Measurements from ENCODE around the gene TIE1. TPM values are rescaled to one million over a fixed set of nuclear protein-coding genes. Genes with fewer than 3 reads are reported as not detected.

TIE1 gene
- total RNA-seq, 1 experiment from 2014 or later = 0.84 TPM

- no peak for DNase-seq (ENCODE audit: low read depth)
Measured at GRCh38 chr1:43338001-43338400, 37.2 kb downstream of the TIE1 start.

GRCh38 chr1:43339584-43340232 lies 38.9 kb downstream of the TIE1 start:
- DNase-seq (ENCODE audit: low read depth) = no peak

GRCh38 chr1:43340559-43340958 lies 39.8 kb downstream of the TIE1 start:
- DNase-seq (ENCODE audit: low read depth) = no peak

DNA sequence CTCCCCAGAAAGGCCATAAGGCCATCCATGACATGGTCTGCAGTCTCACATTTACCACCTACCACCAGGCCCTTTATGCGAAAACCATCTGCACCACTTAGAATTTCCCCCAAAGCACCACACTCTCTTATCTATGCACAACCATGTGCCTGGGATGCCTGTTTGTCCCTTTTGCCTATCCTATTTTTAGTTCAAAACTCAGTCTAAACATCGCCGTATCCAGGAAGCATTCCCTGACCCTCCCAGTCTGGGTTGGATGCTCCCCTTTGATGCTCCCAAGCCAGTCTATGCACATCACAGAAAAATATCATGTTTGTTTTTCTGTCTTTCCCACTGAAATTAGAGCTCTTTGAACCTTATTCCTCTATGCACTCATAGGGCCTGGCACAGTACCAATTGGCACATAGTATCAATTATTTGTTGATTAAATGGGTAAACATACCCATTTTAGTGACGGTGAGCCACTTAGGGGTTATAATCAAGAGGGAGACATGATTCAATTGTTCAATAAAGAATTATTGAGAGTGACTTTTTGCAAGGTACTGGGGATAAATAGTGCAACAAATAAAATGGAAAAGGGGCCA lies 43.6 kb downstream of the TIE1 start:
- DNase-seq (ENCODE audit: low read depth) = no peak

GRCh38 chr1:43345120-43345519 lies 44.3 kb downstream of the TIE1 start:
- no peak for DNase-seq (ENCODE audit: low read depth)

GRCh38 chr1:43346636-43347035 lies 45.9 kb downstream of the TIE1 start:
- DNase-seq (ENCODE audit: low read depth) = no peak

DNA sequence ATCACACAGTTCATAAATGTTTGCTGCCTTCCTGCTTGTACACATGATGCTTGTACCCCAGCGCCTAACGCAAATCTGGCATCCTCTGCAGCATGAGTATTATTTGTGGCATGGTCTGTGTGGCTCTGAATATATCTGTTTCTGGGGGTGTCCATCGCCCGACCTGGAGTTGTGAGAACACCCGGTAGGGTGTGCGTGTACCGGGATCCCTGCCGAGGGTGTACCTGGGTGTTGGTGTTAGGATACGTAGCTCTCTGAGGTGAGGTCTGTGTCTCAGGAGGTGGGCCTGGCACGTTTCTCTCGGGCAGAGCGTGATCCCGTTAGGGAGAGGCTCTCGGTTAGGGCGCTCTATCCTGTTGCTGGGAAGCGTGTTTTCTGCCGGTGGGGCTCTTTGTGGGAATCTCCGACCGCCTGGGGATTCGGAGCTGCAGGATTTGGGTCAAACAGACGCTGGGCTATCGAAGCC lies 47.6 kb downstream of the TIE1 start:
- DNase-seq (ENCODE audit: low read depth) = peak; percentile 18

DNA sequence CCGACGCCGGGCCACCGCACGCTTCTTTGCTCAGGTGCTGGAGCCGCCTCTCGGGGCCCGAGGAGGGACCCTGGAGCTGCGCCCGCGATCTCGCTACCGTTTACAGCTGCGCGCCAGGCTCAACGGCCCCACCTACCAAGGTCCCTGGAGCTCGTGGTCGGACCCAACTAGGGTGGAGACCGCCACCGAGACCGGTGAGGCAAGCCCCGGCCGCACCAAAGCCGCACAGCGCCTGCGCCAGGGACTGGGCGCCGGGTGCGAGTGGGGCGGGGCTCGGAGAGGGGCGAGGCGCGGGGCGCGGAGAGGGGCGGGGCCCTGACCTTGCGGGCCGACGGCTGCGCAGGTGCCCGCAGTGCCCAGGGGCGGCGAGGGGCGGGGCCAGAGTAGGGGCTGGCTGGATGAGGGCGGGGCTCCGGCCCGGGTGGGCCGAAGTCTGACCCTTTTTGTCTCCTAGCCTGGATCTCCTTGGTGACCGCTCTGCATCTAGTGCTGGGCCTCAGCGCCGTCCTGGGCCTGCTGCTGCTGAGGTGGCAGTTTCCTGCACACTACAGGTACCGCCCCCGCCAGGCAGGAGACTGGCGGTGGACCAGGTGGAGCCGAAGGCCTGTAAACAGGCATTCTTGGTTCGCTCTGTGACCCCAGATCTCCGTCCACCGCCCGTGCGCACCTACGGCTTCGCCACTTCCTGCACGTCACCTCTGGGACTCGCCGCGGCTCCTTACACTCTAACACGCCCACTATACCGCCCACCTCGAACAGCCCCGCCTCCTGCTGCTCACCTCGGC lies 48.2 kb downstream of the TIE1 start:
- peak; percentile 56 for DNase-seq (ENCODE audit: low read depth)

- DNase-seq (ENCODE audit: low read depth) = peak; percentile 60
Measured at GRCh38 chr1:43349594-43350306, 49.0 kb downstream of the TIE1 start.

GRCh38 chr1:43350976-43351375 lies 50.2 kb downstream of the TIE1 start:
- no peak for DNase-seq (ENCODE audit: low read depth)

DNA sequence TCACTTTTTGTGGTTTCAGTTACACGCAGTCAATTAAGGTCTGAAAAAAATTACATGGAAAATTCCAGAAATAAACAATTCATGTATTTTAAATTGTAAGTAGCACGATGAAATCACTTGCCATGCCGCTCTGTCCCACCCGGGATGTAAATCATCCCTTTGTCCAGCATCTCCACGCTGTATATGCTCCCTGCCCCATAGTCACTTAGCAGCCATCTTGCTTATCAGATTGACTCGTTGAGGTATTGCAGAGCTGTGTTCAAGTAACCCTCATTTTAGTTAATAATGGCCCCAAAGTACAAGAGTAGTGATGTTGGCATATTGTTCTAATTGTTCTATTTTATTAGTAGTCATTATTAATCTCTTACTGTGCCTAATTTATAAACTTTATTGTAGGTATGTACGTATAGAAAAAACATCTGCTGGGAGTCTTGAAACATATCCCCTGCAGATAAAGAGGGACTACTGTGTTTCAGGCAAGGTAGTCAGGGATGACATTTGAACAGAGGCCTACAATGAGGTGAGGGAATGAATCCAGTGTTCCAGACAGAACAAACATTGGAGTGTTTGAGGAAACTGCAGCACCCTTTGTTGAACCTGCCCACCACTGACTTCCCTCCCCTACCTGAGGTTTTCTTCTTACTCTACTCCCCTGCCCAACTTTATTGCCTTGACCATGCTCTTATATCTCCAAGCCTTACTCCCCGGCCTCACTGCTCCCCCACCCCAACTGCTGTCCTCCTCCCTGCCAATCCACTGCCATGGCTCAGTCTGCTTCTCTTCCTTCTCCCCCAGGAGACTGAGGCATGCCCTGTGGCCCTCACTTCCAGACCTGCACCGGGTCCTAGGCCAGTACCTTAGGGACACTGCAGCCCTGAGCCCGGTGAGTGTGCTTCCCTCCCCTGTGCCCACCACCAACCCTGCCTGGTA lies 50.9 kb downstream of the TIE1 start:
- DNase-seq (ENCODE audit: low read depth) = no peak

- DNase-seq (ENCODE audit: low read depth) = no peak
Measured at GRCh38 chr1:43352351-43352705, 51.5 kb downstream of the TIE1 start.

GRCh38 chr1:43352881-43353280 lies 52.1 kb downstream of the TIE1 start:
- no peak for DNase-seq (ENCODE audit: low read depth)

DNA sequence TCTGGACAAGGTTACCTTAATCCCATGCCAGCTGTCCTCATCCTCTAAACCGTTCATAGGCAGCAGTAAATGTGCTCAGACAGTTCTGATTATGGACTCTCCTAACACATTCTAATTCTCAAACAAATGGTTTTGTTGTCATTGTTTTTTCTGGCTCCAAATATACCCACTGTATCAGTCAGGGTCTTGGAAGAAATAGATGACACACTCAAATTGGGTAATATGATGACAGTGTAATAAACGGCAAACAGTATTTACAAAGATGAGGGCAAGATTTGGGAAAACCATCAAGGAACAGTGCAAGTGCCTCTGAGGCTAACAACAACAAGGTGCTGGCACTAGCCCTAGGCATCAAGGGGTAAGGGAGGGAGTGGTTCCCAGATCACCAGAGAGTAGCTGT lies 53.7 kb downstream of the TIE1 start:
- no peak for DNase-seq (ENCODE audit: low read depth)

GRCh38 chr1:43354936-43355335 lies 54.2 kb downstream of the TIE1 start:
- no peak for DNase-seq (ENCODE audit: low read depth)

DNA sequence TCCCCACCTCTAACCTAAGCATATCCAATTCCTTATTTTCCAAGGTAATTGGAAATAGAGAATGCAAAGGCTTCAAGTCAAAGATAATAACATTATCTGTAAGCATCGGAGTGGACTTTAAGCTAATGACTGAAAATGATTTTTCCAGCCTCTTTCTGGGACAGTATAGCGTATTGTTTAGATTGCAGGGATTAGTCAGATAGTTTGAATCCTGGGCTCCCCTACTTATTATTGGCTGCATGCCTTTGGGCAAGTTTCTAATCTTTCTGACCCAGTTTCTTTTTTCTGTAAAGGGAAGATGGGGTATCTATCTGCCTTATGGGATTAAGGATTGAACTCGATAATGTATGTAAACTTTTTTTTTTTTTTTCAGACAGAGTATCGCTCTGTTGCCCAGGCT lies 56.5 kb downstream of the TIE1 start:
- DNase-seq (ENCODE audit: low read depth) = no peak

DNA sequence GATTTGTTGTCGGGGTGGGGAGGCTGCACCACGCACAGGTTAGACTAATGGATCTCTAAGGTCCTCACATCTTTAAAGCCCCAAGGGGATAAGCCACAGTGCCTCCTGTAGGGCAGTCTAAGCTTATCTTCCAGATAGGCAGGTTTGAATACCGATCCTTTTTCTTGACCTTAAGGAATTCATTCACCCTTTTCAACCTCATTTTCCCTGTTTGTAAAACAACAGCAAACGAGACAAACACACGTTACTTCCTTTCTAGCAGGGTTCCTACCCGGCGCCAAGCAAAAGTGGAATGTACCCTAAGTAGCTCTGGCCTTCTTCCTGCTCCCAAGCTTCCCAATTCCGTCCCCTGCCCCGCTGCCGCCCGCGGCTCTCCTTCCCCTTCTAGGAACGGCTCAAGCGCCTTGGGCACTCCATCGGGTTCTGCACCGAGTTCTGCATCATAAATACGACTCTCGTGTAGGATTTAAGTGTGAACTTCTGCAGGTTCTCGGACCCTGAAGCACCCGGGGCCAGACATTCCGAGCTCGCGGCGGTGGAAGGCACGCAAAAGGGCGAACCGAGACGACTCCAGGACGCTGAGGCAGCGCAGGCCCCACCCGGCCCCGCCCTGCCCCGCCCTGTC lies 57.5 kb downstream of the TIE1 start:
- DNase-seq (ENCODE audit: low read depth) = peak; percentile 51

DNA sequence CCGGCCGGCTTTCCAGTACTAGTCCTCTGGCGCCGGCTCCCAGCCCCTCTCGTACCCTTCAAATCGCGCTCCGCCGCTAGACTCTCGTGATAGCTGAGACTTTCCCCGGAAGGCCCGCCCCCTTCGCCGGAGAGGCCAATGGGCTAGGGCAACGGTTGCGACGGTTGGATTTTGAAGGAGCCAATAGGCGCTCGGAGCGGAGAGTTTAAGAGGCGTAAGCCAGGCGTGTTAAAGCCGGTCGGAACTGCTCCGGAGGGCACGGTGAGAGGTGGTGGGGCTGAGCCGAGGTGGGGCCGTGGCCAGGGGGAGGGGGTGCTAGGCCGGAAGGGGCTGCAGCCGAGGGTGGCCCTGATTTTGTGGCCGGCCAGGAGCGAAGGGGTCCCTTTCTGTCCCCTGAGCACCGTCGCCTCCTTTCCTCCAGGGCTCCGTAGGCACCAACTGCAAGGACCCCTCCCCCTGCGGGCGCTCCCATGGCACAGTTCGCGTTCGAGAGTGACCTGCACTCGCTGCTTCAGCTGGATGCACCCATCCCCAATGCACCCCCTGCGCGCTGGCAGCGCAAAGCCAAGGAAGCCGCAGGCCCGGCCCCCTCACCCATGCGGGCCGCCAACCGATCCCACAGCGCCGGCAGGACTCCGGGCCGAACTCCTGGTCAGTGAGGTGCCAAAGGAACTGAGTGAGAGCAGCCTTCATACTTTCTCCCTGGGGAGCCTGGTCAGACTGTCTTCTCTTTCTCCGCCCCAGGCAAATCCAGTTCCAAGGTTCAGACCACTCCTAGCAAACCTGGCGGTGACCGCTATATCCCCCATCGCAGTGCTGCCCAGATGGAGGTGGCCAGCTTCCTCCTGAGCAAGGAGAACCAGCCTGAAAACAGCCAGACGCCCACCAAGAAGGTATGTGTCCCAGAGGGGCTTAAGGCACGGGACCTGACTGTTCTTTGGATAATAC lies 58.2 kb downstream of the TIE1 start, which contains the start of gene CDC20:
Gene CDC20, plus strand, starts transcription at position 236 of the 948 bp plus-strand sequence. Its CDS starts 235 bp downstream, at position 471.
- DNase-seq (ENCODE audit: low read depth) = peak; percentile 98

- DNase-seq (ENCODE audit: low read depth) = peak; percentile 58
Measured at GRCh38 chr1:43359696-43360095, 58.9 kb downstream of the TIE1 start.
